HG03520 (cell line): Measurements from ENCODE around the gene REXO1.
"Not testable (repeated sequence)": the region's sequence is repeated elsewhere in the genome, so short reads cannot be mapped to it uniquely, and the experiment has no call there.

Experiments
- ATAC-seq: cut with Tn5 transposase; IDR thresholded peaks from one replicate; pipeline ENCODE4 v1.9.1; 2021; ENCODE audit warnings: mild to moderate bottlenecking, moderate library complexity; ENCODE audit not compliant: unreplicated experiment

REXO1 gene, protein sequence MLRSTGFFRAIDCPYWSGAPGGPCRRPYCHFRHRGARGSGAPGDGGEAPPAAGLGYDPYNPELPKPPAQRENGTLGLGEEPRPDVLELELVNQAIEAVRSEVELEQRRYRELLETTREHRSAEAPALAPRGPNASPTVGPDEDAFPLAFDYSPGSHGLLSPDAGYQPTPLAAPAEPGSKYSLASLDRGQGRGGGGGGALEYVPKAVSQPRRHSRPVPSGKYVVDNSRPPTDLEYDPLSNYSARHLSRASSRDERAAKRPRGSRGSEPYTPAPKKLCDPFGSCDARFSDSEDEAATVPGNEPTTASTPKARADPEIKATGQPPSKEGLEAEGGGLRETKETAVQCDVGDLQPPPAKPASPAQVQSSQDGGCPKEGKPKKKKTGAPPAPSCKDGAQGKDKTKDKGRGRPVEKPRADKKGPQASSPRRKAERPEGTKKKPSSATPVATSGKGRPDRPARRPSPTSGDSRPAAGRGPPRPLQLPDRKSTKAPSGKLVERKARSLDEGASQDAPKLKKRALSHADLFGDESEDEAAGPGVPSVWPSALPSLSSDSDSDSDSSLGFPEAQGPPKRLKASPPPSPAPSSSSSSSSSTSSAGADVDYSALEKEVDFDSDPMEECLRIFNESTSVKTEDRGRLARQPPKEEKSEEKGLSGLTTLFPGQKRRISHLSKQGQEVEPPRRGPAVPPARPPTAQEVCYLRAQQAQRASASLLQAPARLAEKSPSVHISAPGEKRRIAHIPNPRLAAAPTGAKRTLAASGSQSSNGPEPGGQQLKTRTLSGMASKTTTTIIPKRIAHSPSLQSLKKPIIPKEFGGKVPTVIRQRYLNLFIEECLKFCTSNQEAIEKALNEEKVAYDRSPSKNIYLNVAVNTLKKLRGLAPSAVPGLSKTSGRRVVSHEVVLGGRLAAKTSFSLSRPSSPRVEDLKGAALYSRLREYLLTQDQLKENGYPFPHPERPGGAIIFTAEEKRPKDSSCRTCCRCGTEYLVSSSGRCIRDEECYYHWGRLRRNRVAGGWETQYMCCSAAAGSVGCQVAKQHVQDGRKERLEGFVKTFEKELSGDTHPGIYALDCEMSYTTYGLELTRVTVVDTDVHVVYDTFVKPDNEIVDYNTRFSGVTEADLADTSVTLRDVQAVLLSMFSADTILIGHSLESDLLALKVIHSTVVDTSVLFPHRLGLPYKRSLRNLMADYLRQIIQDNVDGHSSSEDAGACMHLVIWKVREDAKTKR

DNA sequence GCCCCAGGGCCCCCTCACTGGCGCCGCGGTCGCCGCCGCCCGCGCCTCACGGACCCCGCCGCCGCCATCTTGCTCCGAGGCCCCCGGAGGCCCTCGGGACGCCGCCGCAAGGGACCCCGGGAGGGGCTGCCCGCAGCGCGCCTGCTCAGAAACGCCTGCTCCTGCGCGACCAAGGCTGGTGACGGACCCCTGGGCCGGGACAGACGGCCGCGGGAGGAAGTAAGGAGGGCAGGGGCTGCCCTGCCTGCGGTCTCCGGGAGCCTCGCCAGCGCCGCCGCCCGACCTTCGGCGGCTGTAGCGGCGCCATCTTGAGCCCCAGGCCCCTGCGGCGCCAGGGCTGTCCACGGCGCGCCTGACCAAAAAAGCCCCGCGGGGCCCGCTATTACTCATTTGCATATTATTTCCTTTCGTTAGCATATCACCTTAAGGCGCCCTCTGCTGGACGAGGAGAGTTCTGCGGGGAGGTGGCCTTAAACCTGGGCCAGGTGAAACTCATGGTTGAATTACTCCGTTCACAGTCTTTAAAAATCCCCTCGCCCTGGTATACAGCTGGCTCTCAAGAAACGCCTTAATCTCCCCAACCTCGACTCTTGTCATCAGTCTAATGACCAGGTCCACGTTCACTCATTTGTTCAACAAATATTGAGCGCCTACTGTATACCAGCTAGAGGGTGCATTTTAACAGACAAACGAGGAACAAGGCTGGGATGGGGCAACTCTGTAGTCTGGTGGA, at the start of gene REXO1:
TSS of gene REXO1 (minus strand) at position 85 of the 733 bp plus-strand sequence. CDS start 125 bp downstream, outside the sequence.
- ATAC-seq, result peak; percentile 54

- ATAC-seq, result no peak
Measured at GRCh38 chr19:1896508-1896907, 48.2 kb upstream of the REXO1 start.

GRCh38 chr19:1893791-1894190, 45.5 kb upstream of the REXO1 start:
- no peak for ATAC-seq

DNA sequence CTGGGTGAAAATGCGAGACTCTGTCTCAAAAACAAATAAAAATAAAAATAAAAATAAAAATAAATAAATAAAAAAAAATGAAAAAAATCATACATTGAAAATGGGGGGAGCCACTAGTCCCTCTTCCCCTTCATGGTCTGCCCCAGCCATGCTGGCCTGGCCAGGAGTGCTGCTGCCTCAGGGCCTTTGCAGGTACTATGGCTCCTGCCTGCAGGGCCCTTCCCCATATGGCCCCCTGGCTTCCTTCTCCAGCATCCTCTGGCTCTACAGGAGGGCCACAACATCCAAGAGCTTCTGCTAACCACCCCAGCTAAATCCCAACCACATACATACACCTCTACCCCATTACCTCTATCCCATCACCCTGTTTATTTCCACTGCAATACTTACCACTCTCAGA, 41.6 kb upstream of the REXO1 start:
- no peak for ATAC-seq

- no peak for ATAC-seq
Measured at GRCh38 chr19:1888385-1888784, 40.1 kb upstream of the REXO1 start.

DNA sequence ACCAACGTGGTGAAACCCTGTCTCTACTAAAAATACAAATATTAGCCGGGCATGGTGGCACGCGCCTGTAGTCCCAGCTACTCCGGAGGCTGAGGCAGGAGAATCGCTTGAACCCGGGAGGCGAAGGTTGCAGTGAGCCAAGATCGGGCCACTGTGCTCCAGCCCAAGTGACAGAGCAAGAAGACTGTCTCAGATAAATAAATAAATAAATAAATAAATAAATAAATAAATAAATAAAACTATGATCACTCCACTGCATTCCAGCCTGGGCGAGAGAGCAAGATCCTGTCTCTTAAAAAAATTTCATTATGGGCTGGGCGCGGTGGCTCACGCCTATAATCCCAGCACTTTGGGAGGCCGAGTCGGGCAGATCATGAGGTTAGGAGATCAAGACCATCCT, 38.1 kb upstream of the REXO1 start:
- ATAC-seq, result not testable (repeated sequence)

- ATAC-seq, result peak; percentile 68
Measured at GRCh38 chr19:1885398-1886119, 37.3 kb upstream of the REXO1 start, which contains the start of gene ABHD17A. Gene ABHD17A (minus strand): TSS chr19:1885496. CDS start chr19:1881566, 3,930 bp downstream.

DNA sequence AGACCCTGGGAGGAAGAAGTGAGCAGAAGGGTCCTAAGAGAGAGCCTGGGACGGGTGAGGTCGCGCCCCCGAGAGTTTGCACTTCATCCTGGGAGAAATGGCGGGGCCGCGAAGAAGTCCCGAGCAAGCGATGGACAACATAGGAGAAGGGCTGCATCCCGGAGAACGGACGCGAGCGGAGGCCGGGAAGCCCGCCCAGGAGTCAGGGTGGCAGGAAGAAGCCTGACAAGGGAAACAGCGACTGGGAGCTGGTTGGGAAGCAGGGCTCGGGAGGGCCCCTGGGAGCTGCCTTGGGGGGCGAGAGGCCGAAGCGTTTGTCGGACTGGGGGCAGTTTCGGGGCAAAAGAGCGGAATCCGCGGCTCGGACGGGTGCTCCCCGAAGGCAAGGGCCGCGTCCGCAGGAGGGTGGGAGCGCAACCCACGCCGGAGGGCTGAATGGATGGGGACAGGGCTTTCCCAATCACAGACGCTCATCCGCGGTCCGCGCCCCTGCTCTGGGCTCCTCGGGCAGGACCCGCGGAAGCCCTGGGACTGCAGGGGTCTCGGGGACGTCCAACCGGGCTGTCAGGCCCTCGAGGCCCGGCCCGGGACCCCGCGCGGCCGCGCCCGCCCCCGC, 36.5 kb upstream of the REXO1 start:
- peak; percentile 21 for ATAC-seq

- ATAC-seq, result no peak
Measured at GRCh38 chr19:1884291-1884718, 36.0 kb upstream of the REXO1 start.

GRCh38 chr19:1883784-1884183, 35.5 kb upstream of the REXO1 start:
- no peak for ATAC-seq

DNA sequence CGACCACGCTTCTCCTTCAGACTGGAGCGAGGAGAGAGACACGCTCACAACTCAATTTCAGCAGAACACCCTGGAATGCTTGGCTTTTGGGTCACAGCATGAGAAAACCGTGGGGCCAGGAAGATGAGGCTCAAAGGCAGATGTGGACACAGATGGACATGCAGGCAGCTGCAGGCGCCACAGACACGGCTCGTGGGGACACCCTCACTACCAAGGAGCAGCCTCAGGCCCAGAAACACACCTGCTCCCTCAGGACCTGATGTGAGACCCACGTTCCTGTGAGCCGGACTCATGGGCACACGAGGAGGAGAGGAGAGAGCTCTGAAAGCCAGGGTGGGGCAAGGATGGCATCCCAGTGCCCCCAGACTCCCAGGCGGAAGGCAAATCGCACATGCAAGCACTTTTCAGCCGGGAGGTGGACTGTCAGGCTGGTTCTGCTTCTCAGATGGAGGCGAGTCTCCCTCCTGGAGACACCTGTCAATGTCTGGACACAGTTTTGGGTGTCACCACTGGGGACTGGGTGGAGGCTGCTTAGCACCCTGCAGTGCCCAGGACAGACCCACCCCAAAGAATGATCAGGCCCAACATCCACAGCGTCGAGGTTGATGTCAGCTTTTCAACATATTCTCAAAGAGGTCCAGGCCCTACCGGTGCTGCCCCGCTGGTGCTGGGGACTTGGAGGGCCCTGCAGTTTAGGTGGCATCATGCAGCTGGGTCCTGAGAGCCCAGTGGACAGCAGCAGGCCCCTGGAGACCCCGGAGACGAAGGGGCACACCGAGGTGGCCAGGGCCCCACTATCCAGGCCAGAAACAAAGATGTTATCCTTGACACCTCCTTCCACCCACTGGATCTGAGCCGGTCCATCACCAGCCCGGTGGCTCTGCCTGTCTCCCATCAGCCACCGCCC, 34.8 kb upstream of the REXO1 start:
- no peak for ATAC-seq

DNA sequence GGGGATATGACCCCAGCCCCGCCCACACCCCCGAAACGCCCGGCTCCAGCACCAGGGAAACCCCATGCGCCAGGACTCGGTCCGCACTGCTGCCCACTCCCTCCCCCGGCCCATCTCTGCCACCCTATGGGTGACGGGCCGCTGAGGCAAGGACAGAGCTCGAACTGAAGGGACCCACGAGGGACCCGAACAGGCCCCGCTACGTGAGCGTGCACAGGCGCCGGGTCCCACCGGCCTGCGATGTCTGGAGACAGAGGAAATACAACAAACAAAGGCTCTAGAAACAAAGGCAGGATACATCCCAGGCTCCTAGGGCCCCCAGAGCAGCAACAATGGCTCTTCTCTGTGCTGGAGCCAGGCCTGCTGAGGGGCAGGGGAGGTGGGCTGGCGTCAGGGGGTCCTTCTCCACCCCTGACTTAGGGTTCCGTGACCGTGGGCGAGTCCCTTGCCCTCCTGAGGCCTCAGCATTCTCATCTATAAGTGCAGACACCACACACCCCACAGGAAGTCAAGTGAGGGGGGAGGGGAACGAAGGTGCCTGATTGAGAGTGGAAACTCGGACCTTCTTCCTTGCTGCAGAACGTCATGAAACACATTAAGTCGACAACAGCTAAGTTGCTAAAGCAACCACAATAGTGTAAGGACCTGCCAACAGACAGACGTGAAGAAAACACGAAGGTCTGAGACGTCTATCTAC, 34.0 kb upstream of the REXO1 start:
- no peak for ATAC-seq

- ATAC-seq, result not testable (repeated sequence)
Measured at GRCh38 chr19:1881393-1882088, 33.3 kb upstream of the REXO1 start.

DNA sequence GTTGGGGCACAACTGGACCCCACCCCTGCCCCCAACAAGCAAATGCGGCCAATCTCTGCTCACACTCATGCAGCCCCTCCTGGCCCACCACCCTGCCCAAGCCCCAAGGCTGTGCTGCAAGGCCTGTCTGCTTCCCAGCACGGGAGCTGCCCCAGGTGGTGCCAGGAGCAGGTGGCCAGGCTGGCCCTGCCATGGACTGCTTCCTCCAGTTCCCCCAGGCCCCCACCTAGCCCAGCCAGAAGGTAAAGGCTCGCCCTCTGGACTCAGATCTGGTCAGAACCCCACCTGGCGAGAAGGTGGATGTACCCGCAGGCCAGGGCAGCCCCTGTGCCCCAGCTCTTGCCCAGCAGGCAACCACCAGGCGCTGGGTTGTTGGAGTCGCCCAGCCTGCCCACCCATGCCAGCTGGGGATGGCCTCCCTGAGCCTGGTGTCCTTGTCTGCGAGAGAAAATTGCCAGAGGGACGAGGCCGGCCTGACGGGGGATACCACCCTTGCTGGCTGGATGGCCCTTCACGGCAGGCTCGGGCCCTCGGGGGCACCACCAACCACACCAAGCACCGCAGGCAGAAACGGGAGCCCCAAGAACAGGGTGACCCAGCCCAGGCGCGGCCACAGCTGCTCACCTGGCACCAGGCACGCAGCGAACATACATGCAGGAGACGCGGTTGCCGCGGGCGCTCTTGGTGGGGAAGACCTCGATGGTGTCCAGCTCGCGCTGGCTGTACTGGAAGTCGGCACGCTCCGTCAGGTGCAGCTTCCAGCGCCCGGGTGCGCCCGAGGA, 32.5 kb upstream of the REXO1 start:
- ATAC-seq, result no peak

GRCh38 chr19:1879982-1880381, 31.7 kb upstream of the REXO1 start:
- not testable (repeated sequence) for ATAC-seq

- ATAC-seq, result not testable (repeated sequence)
Measured at GRCh38 chr19:1878583-1878982, 30.3 kb upstream of the REXO1 start.
